ENCODE results near the gene NCOA1.

Gene NCOA1

DNA sequence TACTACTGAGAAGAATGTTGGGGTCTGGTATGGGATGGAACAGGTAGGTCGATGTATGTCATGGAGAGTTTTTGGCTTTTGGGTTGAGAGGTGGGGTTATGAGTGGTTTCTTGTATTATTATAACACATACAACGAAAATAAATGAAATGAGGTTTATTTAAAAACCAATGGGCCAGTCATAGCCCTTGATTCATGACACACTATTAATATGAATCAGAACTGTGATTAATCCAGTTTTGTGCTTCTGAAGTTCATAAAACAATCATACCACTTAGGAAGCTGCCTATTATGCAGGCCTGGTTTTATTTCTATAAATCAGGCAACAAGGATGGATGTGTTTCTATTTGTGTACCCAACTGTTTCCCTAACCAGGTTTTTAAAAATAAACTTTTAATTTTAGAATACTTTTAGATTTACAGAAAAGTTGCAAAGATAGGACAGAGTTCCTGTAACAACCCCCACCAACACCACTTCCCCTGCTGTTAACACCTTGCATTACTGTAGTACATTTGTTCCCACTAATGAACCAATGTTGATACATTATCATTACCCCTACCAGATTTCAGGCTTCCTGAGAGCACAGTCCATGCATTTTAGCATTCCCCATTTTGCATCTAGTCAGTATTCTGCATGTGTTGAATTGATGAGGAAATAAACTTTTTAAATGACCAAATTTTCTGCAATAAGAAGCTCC, 37.5 kb upstream of the NCOA1 start:
- TF ChIP-seq ISL1 (CRISPR knock-in tag; IDR thresholded peaks at IDR 0.05) (no peak), CREB5 (CRISPR knock-in tag; IDR thresholded peaks at IDR 0.05; ENCODE audit: low read depth) (no peak), POU6F1 (CRISPR knock-in tag; IDR thresholded peaks at IDR 0.05; ENCODE audit: borderline replicate concordance, low read depth) (no peak), ARNTL (CRISPR knock-in tag; IDR thresholded peaks at IDR 0.05; ENCODE audit: borderline replicate concordance, low read depth) (no peak), TCF4 (CRISPR knock-in tag; IDR thresholded peaks at IDR 0.05; ENCODE audit: borderline replicate concordance) (no peak), ZFP3 (CRISPR knock-in tag; IDR thresholded peaks at IDR 0.05) (no peak), TOX (CRISPR knock-in tag; IDR thresholded peaks at IDR 0.05; ENCODE audit: borderline replicate concordance) (no peak), SNAI2 (CRISPR knock-in tag; IDR thresholded peaks at IDR 0.05) (no peak), OSR1 (CRISPR knock-in tag; IDR thresholded peaks at IDR 0.05) (no peak), RARB (CRISPR knock-in tag; IDR thresholded peaks at IDR 0.05) (no peak), PPARA (CRISPR knock-in tag; IDR thresholded peaks at IDR 0.05; ENCODE audit: borderline replicate concordance) (no peak), TSHZ2 (CRISPR knock-in tag; IDR thresholded peaks at IDR 0.05) (no peak), ESRRG (CRISPR knock-in tag; IDR thresholded peaks at IDR 0.05) (no peak), GLIS3 (CRISPR knock-in tag; IDR thresholded peaks at IDR 0.05) (no peak), ZNF70 (CRISPR knock-in tag; IDR thresholded peaks at IDR 0.05) (no peak), ZNF565 (CRISPR knock-in tag; conservative IDR thresholded peaks at IDR 0.05; ENCODE audit: low read depth) (no peak), ZC3H10 (CRISPR knock-in tag; IDR thresholded peaks at IDR 0.05) (no peak), ZNF8 (CRISPR knock-in tag; IDR thresholded peaks at IDR 0.05) (no peak)
- no peak for ATAC-seq

GRCh38 chr2:24454294-24454693, 36.8 kb upstream of the NCOA1 start:
- ATAC-seq, result peak; percentile 17; the same call in 2 of the 3 replicates

More at GRCh38 chr2:24454294-24454693, 36.8 kb upstream of the NCOA1 start:
- TF ChIP-seq TSHZ2 (CRISPR knock-in tag; IDR thresholded peaks at IDR 0.05), result no peak
- no peak for TF ChIP-seq ZNF8 (CRISPR knock-in tag; IDR thresholded peaks at IDR 0.05)
- no peak for TF ChIP-seq TCF4 (CRISPR knock-in tag; IDR thresholded peaks at IDR 0.05; ENCODE audit: borderline replicate concordance)
- TF ChIP-seq ESRRG (CRISPR knock-in tag; IDR thresholded peaks at IDR 0.05), result no peak
- TF ChIP-seq ZNF70 (CRISPR knock-in tag; IDR thresholded peaks at IDR 0.05), result no peak
- no peak for TF ChIP-seq ZNF565 (CRISPR knock-in tag; conservative IDR thresholded peaks at IDR 0.05; ENCODE audit: low read depth)
- TF ChIP-seq POU6F1 (CRISPR knock-in tag; IDR thresholded peaks at IDR 0.05; ENCODE audit: borderline replicate concordance, low read depth), result no peak
- TF ChIP-seq CSRNP3 (CRISPR knock-in tag; IDR thresholded peaks at IDR 0.05), result no peak
- TF ChIP-seq OSR1 (CRISPR knock-in tag; IDR thresholded peaks at IDR 0.05), result no peak
- TF ChIP-seq CSDC2 (CRISPR knock-in tag; IDR thresholded peaks at IDR 0.05), result no peak

All from SK-N-SH treated with all-trans-retinoic acid at 6 μM for 48 hours (cell line).